GM12873 (cell line): Measurements from ENCODE around the gene TEX13D.

Experiments
- CTCF ChIP-seq: IDR thresholded peaks from 2 replicates; pipeline ENCODE4 v1.5.1; 2012; ENCODE audit warnings: low read depth, mild to moderate bottlenecking, moderate library complexity, low read length, control low read depth; ENCODE audit not compliant: insufficient read depth; ENCODE audit errors: missing control alignments

TEX13D gene

GRCh38 chrX:124333862-124334261 is 1.4 kb downstream of the TEX13D start:
- TF ChIP-seq CTCF = no peak

GRCh38 chrX:124335598-124335997 is 3.1 kb downstream of the TEX13D start:
- no peak for TF ChIP-seq CTCF

- TF ChIP-seq CTCF = no peak
These were observed 5.5 kb downstream of the TEX13D start for GRCh38 chrX:124337916-124338315.

- no peak for TF ChIP-seq CTCF
These were observed 6.5 kb downstream of the TEX13D start for GRCh38 chrX:124338733-124339514.

- no peak for TF ChIP-seq CTCF
These were observed 9.1 kb downstream of the TEX13D start for GRCh38 chrX:124341396-124342132.

GRCh38 chrX:124342174-124342867 is 9.9 kb downstream of the TEX13D start:
- no peak for TF ChIP-seq CTCF

- TF ChIP-seq CTCF = no peak
These were observed 10.6 kb downstream of the TEX13D start for GRCh38 chrX:124343016-124343415.
